Endothelial cell of hepatic sinusoid (primary cell): ENCODE results near the gene CRACR2A.

ENCODE experiments used
- in situ Hi-C: cut with HindIII; loops from 2 replicates; pipeline ENCODE4 v1.10.0; 2017; ENCODE audit warnings: low sequenced_read_pairs

CRACR2A gene

DNA sequence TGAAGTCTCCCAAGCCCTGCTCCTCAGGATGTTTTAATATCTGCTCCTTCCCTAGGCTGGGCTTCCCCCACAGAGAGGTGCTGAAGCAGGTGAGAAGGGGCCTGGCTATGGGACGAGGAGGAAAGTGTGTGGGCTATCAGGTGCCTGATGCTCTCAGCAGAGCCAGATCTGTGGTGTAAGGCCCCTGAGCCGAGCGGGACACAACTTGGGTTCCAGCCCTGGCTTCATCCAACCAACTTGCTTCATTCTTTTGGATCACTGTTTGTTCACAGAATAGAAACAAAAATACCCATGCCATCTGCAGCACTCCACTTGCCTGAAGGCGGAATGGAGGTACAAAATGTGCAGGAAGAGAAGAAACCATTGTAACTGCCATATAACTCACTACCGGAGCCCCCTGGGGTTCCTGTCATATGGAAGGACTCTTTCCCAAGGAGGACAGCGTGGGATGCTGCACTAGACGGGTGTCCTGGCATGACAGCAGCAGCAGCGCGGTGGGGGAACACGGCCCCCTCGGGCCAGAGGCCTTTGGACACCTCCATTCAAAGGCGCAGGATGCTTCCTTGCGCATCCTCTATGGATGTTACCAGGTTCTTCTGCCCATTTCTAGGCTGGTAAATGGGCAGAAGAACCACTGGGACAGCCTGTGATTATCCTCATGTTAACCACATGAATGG, 95.8 kb downstream of the CRACR2A start:
- in situ Hi-C loops = no loop called here

DNA sequence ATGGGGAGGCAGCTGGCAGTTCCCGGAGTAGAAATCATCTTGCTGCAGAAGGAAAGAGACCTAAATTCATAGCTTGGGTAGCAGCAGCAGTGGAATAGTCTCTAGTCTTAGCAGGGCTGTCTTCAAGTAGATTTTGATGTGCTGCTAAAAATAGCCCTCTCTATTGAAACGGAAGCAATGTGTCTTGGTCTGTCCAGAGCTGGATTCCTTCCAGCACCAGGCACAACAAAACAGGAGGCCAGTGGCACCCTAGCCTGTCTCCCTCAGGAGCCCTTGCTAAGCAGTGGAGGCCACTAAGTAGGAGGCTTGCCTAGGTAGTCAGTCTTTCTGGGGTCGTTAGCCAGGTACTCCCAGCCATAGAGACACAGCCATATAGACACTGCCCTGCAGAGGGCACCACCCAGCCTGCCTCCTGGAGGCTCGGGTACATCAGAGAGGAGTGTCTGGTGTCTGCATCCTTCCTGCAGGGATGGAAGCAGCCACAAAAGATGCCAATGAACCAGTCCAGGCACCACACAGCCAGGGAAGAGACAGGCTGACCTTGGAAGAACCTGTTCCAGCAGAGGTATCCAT, 97.5 kb downstream of the CRACR2A start:
- in situ Hi-C loops = no loop called here

- in situ Hi-C loops = loop anchor here (5.0 kb wide), 2 partner anchors 65 to 350 kb away; no protein-coding TSS in a partner anchor
Measured at GRCh38 chr12:3651585-3652424, 101.1 kb downstream of the CRACR2A start.

GRCh38 chr12:3647504-3647903, 105.4 kb downstream of the CRACR2A start:
- in situ Hi-C loops = no loop called here

DNA sequence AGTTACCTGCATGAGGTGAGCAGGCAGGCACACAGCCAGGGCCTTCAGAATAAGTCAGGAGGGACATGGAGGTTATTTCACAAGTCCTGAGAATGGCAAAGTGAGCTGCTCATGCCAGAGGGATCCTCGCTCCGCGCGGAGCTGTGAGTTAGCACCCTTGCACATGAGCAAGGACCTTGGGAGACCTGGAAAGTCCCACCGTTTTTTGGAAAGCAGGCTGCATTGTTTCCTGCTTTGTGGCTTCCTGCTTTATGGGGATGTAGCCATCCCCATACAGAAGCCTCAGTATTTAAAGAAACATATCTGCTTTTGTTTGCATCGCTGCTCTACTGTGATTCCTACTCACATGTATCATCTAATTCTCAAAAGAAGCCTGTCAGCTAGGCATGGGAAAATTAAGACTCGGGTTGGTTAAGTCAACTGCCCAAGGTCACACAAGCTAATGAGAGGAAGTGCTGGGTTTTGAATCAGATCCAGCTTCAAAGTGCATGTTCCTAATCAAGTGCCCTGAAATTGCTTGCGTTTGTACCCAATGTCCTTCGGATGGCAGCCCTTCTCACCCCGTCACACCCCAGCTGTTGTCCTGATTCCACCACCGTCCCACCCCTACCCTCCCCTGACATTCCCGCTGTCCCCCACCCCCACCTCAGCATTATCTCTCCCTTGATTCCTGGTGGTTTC, 106.2 kb downstream of the CRACR2A start:
- in situ Hi-C loops = no loop called here

- in situ Hi-C loops = no loop called here
Measured at GRCh38 chr12:3645091-3645490, 107.8 kb downstream of the CRACR2A start.

GRCh38 chr12:3644104-3644503, 108.8 kb downstream of the CRACR2A start:
- in situ Hi-C loops = no loop called here

GRCh38 chr12:3641428-3642018, 111.4 kb downstream of the CRACR2A start:
- in situ Hi-C loops = no loop called here

- in situ Hi-C loops = no loop called here
Measured at GRCh38 chr12:3636328-3636727, 116.6 kb downstream of the CRACR2A start.

- in situ Hi-C loops = no loop called here
Measured at GRCh38 chr12:3634348-3634747, 118.6 kb downstream of the CRACR2A start.

GRCh38 chr12:3633396-3633795, 119.5 kb downstream of the CRACR2A start:
- in situ Hi-C loops = no loop called here

GRCh38 chr12:3632754-3633153, 120.2 kb downstream of the CRACR2A start:
- in situ Hi-C loops = no loop called here

GRCh38 chr12:3632256-3632655, 120.7 kb downstream of the CRACR2A start:
- in situ Hi-C loops = no loop called here

DNA sequence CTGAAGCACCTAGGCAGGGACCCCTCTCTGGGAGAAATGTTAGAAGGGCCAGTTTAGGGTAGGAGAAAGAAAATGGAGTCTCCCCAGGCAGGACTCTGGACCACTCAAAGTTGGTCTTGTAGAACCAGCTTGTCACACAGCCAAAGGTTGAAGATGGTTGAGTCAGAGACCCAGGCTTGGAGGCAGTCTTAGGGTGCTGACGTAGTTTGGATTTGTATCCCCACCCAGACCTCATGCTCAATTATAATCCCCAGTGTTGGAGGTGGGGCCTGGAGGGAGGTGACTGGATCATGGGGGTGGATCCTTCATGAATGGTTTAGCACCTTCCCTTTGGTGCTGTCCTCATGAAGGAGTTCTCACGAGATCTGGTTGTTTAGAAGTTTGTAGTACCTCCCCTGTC, 121.2 kb downstream of the CRACR2A start:
- in situ Hi-C loops = no loop called here

- in situ Hi-C loops = no loop called here
Measured at GRCh38 chr12:3631272-3631637, 121.7 kb downstream of the CRACR2A start.

GRCh38 chr12:3630621-3631271, 122.2 kb downstream of the CRACR2A start:
- in situ Hi-C loops = no loop called here

GRCh38 chr12:3630111-3630510, 122.8 kb downstream of the CRACR2A start:
- in situ Hi-C loops = no loop called here

- in situ Hi-C loops = no loop called here
Measured at GRCh38 chr12:3629057-3629830, 123.7 kb downstream of the CRACR2A start.

GRCh38 chr12:3628629-3629028, 124.3 kb downstream of the CRACR2A start:
- in situ Hi-C loops = no loop called here

- in situ Hi-C loops = no loop called here
Measured at GRCh38 chr12:3627336-3627735, 125.6 kb downstream of the CRACR2A start.
